LHCN-M2 (cell line): Measurements from ENCODE around the gene LIN7B. TPM values are rescaled to one million over a fixed set of nuclear protein-coding genes. Genes with fewer than 3 reads are reported as not detected.
A peak's percentile ranks its signal among the peaks of the same experiment; 100 is the strongest.
"Not testable (repeated sequence)": the region's sequence is repeated elsewhere in the genome, so short reads cannot be mapped to it uniquely, and the experiment has no call there.

Source experiments
- DNase-seq: peaks from one replicate; pipeline ENCODE4 v3.0.0-alpha.2; 2012; ENCODE audit warnings: low read depth
- total RNA-seq: library from RNA; depleted of rRNA; stranded (reverse); fragments of >200 nt; gene quantifications from 2 replicates; pipeline ENCODE4 v1.2.3, GENCODE V29; 2014

Gene LIN7B
- total RNA-seq, 1 experiment from 2014 or later: 14.8 TPM

- DNase-seq: peak; percentile 92
Observed at GRCh38 chr19:49118565-49119410, 4.6 kb downstream of the LIN7B start, which contains the start of gene C19orf73. Gene C19orf73 (minus strand): TSS chr19:49119143. CDS start chr19:49119022, 121 bp downstream.

DNA sequence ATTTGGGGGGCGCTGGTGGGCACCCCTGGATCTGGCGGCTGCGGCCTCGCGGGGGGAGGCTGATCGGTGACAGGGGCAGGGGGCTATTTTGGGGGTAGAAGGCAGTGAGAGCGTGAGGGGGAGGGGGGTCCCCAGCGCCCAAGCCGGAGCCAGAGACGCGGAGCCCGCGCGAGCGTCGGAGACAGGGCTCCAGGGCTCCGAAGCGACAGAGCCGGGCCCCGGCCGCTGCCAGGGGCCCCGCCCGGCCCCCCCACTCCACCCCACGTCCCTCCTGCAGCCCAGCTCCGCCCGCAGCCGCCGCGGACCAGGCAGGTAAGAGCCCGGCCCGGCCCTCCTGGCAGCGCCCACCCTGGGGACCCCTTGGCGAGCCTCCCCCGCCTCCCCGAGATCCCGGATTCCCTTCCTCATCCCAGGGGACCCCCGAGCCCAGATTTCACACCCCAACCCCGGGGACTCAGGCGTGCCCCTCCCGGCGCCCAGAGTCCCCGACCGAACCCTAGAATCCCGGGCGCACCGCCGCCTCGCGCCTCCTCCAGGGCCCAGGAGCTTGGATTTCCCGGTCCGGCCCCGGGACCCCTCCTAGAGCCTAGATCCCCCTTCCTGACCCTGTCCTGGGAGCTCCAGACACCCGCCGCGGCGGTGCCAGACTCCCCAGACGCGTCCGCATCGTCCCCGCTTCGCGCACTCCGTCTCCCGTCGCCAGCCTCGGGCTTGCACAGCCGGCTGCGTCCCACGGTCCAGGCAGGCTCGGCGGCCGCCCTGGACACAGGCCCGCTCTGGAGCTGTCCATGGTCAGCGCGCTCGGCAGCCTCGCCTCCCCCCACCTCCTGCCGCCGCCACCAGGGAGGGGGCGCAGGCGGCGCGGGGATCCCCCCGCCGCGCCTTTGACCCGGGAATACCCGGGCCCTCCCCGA is 5.5 kb downstream of the LIN7B start, which contains the start of gene PPFIA3:
PPFIA3 (plus strand) TSS at position 134 of the 914 bp plus-strand sequence. CDS start 8,330 bp downstream, outside the sequence.
- DNase-seq: peak; percentile 49

DNA sequence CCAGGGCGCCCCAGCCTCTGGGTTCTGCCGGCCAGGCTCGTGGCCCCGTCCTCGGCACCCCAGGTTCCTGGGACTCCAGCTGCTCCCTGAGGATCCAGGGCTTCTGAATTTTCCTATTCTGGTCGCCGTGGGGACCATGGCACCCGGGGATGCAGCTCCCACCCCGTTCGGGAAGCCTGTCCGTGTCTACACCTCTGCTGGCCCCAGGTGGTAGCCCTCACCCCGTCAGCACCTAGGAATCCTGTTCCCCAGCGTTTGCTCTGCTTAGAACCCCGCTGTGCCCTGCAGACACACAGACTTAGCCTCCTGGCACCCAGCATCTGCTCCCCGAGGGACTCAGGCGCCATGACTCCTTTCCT is 6.1 kb downstream of the LIN7B start:
- DNase-seq: no peak

DNA sequence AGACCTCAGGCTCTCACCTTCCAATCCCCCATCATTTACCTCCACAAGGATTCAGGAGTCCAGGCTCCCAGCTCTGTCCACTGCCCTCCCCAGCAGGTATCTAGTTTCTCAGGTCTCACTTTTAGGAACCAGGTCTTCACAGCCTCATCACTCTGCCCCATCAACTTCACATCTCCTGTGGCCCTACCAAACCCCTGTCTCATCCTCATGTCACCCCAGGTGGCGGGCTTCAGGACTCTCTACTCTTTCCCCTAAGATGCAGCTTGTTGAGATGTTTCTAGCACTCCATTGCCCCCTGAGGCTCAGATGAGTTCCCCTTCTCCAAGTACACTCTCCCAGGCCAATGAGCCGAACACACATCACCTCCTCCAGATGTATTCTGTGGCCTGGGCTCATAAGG is 6.7 kb downstream of the LIN7B start:
- no peak for DNase-seq

DNA sequence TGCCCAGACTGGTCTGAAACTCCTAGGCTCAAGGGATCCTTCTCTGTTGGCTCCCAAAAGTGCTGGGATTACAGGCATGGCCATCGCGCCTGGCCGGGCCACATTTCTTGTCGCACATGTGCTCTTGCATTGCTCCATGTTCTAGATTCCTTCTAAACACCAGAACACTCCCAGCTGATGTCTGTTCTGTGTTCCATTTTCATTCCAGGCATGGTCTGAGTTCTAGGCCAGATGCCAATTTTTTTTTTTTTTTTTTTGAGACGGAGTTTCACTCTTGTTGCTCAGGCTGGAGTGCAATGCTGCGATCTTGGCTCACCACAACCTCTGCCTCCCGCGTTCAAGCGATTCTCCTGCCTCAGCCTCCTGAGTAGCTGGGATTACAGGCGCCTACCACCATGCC is 7.7 kb downstream of the LIN7B start:
- DNase-seq: not testable (repeated sequence)

DNA sequence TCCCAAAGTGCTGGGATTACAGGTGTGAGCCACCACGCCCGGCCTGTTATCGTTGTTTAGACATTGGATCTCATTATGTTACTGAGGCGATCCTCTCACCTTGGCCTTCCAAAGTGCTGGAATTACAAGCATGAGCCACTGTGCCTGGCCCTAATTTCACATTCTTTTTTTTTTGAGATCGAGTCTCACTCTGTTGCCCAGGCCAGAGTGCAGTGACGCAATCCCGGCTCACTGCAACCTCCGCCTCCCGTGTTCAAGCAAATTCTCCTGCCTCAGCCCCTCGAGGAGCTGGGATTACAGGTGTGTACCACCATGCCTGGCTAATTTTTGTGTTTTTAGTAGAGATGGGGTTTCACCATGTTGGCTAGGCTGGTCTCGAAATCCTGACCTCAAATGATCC is 9.1 kb downstream of the LIN7B start:
- not testable (repeated sequence) for DNase-seq

GRCh38 chr19:49125025-49125731 is 11.0 kb downstream of the LIN7B start:
- DNase-seq: no peak

DNA sequence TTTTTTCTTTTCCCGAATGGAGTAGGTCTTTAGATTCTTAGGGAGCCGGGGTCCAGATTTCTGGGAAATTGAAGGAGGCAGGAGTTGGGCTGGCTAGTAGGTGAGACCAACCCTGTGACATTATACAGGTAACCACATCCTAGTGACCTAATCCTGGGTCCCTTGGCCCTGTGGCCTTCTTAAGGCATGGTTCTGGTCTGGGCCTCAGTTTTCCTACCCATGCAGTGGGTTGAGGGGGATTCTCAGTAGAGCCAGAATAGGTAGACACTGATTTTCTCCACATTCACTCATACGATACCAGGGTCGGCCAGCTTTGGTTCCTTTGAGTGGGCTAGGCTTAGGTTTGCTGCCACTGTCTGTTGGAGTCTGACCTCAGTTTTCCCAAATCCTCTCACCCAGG is 12.4 kb downstream of the LIN7B start:
- DNase-seq: no peak

GRCh38 chr19:49127225-49127624 is 13.1 kb downstream of the LIN7B start:
- not testable (repeated sequence) for DNase-seq

DNA sequence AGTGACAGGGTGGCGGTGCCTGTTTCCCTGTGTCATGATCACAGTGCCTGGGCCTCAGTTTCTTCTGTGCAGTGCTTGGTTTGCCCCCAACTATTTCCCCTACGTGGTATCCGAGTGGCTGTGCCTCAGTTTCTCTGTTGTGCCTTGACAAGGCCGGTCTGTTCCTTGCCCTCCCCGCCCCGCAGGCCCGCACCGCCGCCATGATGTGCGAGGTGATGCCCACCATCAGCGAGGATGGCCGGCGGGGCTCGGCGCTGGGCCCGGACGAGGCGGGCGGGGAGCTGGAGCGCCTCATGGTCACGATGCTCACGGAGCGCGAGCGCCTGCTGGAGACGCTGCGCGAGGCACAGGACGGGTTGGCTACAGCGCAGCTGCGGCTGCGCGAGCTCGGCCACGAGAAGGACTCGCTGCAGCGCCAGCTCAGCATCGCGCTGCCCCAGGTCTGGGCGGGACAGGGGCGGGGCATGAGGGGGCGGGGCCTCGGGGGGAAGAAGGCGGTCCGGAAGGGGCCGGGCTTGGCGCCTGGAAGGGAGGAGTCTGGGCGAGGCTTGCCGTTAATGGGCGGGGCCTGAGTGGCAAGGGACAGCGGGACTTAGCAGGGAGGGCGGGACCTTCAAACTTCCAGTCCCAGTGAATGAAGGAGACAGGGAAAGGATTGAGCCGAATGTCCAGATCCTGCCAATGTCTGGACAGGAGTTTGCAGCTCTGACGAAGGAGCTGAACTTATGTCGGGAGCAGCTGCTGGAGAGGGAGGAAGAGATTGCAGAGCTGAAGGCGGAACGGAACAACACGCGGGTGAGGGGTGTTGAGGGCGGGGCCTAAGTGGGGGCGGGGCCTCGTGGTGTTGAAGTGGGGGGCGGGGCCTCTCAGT is 13.7 kb downstream of the LIN7B start:
- DNase-seq: peak; percentile 95

GRCh38 chr19:49128545-49129237 is 14.5 kb downstream of the LIN7B start:
- no peak for DNase-seq

GRCh38 chr19:49129238-49129583 is 15.0 kb downstream of the LIN7B start:
- no peak for DNase-seq

- DNase-seq: no peak
Observed at GRCh38 chr19:49130325-49130724, 16.2 kb downstream of the LIN7B start.

DNA sequence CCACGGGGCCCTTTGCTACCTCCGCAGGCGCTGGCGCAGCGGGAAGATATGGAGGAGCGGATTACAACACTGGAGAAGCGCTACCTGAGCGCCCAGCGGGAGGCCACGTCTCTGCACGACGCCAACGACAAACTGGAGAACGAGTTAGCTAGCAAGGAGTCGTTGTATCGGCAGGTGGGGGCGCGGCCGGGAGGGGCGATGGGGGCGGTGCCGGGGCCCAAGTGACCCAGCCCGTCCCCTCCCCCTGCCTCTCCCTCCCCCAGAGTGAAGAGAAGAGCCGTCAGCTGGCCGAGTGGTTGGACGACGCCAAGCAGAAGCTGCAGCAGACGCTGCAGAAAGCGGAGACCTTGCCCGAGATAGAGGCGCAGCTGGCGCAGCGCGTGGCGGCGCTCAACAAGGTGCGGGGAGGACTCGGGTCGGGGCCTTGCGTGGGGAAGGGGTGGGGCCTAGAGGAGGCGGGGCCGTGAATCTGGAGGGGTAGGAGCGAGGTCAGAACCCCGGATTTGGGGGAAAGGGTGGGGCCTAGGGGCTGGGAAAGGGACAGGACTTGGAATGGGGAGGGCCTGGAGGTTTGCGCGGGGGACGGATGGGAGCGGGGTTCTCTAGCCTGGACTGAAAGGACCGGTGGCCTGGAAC is 18.9 kb downstream of the LIN7B start:
- no peak for DNase-seq

DNA sequence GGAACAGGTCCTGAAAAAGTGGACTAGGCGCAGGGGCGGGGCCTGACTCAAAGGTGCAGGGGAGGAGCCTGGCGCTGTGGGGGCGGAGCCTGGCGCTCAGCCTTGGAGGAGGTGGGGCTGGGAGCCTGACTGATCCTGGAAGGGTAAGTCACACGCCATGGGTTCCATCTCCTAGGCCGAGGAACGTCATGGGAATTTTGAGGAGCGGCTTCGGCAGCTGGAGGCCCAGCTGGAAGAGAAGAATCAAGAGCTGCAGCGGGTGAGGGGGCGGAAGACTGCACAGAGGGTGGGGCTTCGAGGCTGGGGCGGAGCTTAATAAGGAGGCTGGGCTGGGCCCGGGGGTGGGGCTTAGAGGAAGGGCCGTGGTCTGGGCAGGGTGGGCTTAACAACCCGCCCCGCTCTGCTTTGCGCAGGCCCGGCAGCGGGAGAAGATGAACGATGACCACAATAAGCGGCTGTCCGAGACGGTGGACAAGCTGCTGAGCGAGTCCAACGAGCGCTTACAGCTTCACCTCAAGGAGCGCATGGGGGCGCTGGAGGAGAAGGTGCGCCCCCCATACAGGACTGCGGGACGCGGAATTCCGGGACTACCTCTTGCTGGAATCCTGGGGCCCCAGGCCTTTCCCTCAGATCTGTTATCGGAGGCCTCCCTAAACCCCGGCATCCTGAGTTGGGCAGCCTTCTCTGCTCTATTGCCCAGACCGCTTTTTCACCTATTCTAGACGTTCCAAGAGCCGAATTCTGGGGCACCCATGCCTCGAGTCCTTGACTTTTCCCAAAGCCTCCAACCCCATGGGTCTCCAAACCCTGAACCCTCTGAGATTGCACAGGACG is 19.7 kb downstream of the LIN7B start:
- no peak for DNase-seq

DNA sequence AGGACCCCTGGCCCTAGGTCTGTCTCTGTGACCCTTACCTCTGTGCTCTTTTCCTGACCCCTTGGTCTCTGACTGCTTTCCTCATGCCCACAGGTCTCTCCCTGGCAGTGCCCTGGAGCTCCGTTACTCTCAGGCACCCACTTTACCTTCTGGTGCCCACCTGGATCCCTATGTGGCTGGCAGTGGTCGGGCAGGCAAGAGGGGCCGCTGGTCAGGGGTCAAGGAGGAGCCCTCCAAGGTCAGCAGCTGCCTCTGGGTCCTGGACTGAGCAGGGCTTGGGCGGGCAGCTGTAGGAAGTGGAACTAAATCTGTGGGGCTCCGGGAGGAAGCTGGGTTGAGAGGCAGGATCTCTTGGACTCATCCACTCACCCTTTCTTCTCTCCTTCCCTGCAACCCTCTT is 21.5 kb downstream of the LIN7B start:
- no peak for DNase-seq

- DNase-seq: no peak
Observed at GRCh38 chr19:49136771-49137171, 22.6 kb downstream of the LIN7B start.

GRCh38 chr19:49140951-49141350 is 26.8 kb downstream of the LIN7B start:
- DNase-seq: no peak

DNA sequence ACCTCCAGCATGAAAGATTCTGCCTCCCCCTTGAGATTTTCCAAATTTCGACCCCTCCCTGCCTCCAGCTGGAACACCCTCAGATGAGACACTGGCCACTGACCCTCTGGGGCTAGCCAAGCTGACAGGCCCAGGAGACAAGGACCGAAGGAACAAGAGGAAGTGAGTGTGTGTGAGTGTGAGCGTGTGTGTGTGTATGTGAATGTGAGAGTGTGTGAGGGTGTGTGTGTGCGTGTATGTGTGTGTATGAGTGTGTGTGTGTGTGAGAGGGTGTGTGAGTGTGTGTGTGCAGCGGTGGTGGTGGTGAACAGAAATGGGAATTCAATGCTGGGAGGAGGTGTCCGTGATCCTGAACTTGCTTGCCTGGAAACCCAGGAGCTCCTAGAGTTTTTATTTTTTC is 27.2 kb downstream of the LIN7B start:
- DNase-seq: no peak
